Measurements from ENCODE around the gene ZNF101. TPM values are rescaled to one million over a fixed set of nuclear protein-coding genes. Genes with fewer than 3 reads are reported as not detected.
A peak's percentile ranks its signal among the peaks of the same experiment; 100 is the strongest.

ZNF101 gene
- 10 to 100 TPM; 16.5 to 17.5 (median 16.8) TPM for polyA plus RNA-seq (ENCODE audit: insufficient read length in 4 of 4)

GRCh38 chr19:19668230-19669012 lies at the start of gene ZNF101:
TSS of gene ZNF101 (plus strand) at chr19:19668839. CDS start at chr19:19668964, 125 bp downstream.
- peak; percentile 82 to 91 (median 85) for DNase-seq (ENCODE audit: low read depth in 4 of 4, low spot score in 3 of 4)

DNA sequence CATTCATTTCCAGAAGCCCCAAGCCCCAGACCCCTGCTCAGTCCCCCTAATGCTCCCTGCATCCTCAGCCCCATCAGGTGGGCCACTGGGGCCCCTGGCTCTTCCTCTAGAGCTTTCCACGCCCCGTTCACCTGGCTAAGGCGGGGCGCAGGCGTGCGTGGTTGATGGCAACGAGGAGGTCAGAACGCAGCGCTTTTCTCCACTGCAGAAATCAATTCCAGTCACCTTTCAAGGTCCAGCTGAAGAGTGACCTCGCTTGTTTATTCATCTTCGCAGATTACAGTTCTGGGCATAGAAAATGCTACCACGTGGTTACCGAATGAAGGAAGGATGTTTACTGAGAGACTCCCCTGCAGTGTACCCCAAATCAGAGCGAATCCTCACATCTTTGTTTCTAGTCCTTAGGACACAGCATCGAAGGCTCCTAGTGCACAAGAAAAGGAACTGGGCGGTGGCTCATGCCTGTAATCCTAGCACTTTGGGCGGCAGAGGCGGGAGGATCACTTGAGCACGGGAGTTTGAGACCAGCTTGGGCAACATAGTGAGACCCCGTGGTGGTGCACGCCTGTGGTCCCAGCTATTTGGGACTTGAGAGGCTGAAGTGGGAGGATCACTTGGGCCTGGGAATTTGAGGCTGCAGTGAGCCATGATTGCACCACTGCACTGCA lies 49.3 kb upstream of the ZNF101 start:
- DNase-seq (ENCODE audit: low read depth in 4 of 4, low spot score in 3 of 4): no peak

GRCh38 chr19:19619849-19620210 lies 48.8 kb upstream of the ZNF101 start:
- no peak for DNase-seq (ENCODE audit: low read depth in 4 of 4, low spot score in 3 of 4)

DNA sequence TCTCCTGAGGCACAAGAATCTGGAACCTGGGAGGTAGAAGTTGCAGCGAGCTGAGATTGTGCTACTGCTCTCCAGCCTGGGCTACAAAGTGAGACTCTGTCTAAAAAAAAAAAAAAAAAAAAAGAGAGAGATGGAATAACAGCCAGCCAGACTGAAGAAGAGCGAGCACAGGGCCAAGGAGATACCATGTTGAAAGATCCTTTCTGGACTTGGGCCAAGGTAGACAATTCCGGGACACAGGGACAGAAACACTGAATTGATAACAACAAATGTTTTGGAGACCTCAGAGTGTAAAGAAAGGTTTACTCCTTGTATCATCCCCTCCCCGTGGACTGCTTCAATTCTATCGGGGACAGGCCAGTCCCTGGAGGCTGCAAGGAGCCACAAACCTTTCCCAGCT lies 45.3 kb upstream of the ZNF101 start:
- no peak for DNase-seq (ENCODE audit: low read depth in 4 of 4, low spot score in 3 of 4)

DNA sequence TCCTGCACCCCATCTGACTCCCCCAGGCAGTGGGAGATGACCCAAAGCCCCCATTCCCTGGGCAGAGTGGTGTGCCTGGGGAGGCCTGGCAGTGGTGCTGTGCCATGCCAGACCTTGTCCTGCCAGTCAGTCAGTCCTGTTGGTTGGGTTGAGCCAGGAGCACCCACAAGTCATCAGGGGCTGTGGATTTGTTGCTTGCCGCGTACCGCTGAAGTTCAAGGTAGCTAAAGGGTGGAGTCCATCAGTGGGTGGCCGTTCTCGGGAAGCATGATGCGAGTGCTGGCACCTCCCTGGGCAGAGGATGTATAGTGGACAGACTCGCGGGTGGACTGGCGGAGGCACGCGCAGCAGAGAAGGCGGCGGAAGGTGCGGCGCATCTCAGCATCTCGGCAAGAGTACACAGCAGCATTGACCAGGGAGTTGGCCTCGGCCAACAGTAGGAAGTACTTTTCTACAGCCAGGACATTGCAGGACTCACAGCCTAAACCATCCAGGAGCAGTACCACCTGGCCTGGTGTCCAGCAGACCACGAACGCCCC lies 44.5 kb upstream of the ZNF101 start:
- no peak for DNase-seq (ENCODE audit: low read depth in 4 of 4, low spot score in 3 of 4)

DNA sequence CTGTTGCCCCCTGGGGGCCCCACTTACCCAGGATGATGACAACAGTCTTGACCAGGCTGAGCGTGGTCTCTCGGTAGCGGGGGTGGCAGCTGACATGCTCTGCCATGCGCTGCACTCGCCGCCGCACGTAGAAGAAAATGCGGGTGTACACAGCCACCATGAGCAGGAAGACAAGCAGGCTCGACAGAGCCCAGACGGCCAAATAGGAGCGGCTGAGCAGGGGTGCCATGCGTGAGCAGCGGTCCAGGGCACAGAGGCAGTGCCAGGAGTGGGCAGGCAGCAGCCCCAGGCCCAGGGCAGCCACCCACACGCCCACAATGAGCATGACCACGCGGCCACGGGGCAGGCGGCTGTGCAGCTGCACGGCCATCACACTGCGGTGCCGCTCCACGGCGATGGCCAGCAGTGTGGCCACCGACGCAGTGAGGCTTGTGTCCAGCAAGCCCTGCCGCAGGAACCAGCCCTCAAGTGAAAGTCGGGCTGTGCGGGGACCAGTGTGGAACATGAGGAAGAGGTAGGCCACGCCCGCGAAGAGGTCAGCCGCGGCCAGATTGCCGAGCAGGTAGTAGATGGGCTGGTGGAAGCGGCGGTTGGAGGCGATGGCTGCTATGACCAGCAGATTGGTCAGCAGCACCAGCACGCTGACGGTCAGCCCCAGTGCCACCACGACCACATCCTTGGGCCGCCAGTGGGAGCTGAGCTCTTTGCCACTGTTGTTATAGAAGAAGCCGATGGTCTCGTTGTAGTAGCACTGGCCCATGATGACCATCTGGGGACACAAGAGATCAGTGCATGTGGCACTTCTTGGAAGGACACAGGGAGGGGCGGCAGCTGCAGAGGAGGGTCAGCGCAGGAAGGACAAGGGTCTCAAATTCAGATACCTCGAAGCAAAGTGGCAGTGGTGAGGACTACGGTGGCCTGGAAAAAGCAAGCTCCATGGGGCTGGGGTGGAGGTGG lies 41.8 kb upstream of the ZNF101 start:
- no peak for DNase-seq (ENCODE audit: low read depth in 4 of 4, low spot score in 3 of 4)

GRCh38 chr19:19627621-19628500 lies 40.8 kb upstream of the ZNF101 start, which contains the start of gene LPAR2:
TSS of gene LPAR2 (minus strand) at chr19:19628220. CDS start at chr19:19627275, 945 bp downstream.
- no peak for DNase-seq (ENCODE audit: low read depth in 4 of 4, low spot score in 3 of 4)

DNA sequence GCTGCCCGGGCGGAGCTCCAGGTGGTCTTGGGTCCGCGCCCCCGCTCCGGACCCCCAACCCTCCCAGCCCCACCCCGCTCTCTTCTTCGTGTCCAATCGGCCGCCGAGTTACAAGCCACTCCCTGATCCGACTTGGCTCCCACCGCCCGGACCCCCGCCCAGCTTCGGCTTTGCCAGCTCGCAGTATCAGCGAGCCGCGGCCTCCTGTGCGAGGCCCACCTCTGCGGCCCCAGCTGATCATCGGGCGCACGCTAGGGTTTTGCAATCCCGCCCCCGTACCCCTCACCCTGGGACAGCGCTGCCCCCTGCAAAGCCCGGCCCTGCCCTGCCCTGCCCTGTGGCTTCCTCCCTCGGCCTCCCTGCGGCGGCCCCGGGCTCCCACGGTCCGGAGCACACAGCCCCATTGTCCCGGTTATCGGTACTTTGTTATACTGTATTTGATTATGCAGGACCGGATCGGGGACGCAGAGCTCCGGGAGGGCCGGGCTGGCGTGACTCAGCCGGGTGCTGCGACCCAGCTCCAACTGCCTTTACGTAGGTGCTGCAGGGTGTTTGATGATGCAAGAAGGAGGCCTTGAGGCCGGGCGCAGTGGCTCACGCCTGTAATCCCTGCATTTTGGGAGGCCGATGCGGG lies 40.0 kb upstream of the ZNF101 start:
- DNase-seq (ENCODE audit: low read depth in 4 of 4, low spot score in 3 of 4): no peak

DNA sequence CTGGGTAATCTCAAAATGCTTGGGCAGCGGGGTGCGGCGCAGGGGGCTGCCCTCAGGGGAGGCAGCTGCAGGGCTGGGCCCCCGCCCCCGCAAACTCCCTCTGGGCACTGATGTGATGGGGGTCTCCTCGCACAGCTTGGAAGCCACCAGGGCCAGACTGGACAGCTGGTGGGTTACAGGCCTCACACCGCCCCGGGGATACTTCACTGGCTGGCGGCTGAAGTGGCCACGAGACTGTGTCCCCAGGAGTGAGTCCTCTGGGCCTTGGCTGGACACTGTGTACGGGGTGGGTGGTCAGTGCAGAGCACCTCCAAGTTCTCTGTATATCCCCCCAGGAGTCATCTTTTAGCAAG lies 38.6 kb upstream of the ZNF101 start:
- DNase-seq (ENCODE audit: low read depth in 4 of 4, low spot score in 3 of 4): no peak

DNA sequence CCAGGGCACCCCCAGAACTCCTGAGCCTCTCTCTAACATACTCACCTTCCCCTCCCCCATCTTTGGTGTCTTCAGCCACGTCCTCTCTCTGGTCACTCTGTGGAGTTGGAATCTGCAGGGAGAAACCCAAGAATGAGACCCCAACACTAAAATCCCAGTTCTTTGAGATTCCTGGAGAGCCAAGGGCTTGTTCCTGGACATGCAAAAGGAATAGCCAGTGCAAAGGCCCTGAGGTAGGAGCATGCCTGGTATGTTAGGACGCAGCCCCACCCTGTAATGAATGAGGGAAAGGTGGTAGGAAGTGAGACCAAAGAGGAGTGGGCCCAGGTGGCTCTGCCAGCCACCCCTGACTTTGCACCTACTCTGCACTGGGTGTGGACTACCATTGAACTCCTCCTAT lies 38.2 kb upstream of the ZNF101 start:
- no peak for DNase-seq (ENCODE audit: low read depth in 4 of 4, low spot score in 3 of 4)

- no peak for DNase-seq (ENCODE audit: low read depth in 4 of 4, low spot score in 3 of 4)
Observed at GRCh38 chr19:19631346-19631745, 37.3 kb upstream of the ZNF101 start.

DNA sequence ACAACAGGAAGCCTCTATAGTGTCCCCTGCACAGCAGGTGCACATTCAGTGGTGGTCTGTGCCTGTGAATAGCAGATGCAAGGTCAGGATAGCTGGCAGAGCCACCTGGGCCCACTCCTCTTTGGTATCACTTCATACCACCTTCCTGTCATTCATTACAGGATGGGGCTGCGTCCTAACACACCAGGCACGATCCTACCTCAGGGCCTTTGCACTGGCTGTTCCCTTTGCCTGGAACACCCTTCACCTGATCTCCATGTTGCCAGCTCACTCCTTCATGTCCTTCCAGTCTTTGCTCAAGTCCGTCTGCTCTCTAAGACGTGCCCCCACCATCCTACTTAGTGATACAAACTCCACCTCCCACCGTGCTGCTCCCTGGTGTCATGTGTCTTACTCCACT lies 36.0 kb upstream of the ZNF101 start:
- no peak for DNase-seq (ENCODE audit: low read depth in 4 of 4, low spot score in 3 of 4)

- no peak for DNase-seq (ENCODE audit: low read depth in 4 of 4, low spot score in 3 of 4)
Observed at GRCh38 chr19:19633711-19634515, 34.7 kb upstream of the ZNF101 start.

- no peak for DNase-seq (ENCODE audit: low read depth in 4 of 4, low spot score in 3 of 4)
Observed at GRCh38 chr19:19634516-19635312, 33.9 kb upstream of the ZNF101 start.

- no peak for DNase-seq (ENCODE audit: low read depth in 4 of 4, low spot score in 3 of 4)
Observed at GRCh38 chr19:19635313-19635702, 33.3 kb upstream of the ZNF101 start.

- no peak for DNase-seq (ENCODE audit: low read depth in 4 of 4, low spot score in 3 of 4)
Observed at GRCh38 chr19:19636573-19637185, 32.0 kb upstream of the ZNF101 start.

DNA sequence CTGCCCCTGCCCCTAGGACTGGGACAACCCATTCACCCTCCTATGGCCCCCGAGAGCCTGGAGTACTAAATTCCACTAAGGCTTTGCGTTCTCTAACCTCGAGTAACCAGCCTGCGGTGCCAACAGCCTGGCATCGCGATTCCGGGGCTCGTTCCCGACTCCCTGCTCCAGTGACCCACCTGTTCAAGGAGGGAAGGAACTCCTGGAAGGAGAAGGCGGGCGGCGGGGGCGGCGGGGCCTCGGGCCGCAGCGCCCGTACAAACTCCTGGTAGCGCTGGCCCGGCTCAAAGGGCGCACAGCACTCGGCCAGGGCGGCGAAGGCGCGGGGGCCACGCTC lies 31.5 kb upstream of the ZNF101 start:
- DNase-seq (ENCODE audit: low read depth in 4 of 4, low spot score in 3 of 4): no peak

Measured in right renal pelvis (tissue), 4 donors.